ENCODE measurements around the gene HOXA10.

HOXA10 gene

DNA sequence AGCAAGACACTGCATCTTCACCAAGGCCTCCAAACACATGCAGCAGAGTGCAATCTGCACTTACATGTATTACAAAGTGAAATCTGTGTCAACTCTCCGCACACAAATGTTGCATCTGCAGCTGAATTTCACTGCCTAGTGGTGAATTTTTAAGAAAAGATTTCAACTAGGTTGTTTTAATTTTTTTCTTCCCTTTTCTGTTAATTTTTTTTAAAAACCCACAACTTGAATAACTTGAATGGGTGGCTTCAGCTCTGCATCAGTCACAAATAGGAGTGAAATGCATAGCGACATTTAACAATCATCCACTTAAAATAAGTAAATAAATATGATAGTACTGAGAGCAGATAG, 19.9 kb upstream of the HOXA10 start:
- Histone ChIP-seq H3K27ac (ENCODE audit: low read length) (no peak overlapping the region), H3K4me1 (ENCODE audit: control insufficient read depth, low read depth, low read length) (no peaks in the 10 kb centered on the region), H3K36me3 (ENCODE audit: control insufficient read depth, low read depth, low read length) (no peaks in the 10 kb centered on the region), H3K9me3 (ENCODE audit: control insufficient read depth, low read depth, low read length) (peaks cover 16% of the 10 kb centered on the region), H3K4me3 (ENCODE audit: low read length) (no peak overlapping the region), H3K9ac (ENCODE audit: low read length) (no peak overlapping the region), H3K27me3 (ENCODE audit: control insufficient read depth, insufficient read depth, low read length) (peaks cover 100% of the 10 kb centered on the region)

DNA sequence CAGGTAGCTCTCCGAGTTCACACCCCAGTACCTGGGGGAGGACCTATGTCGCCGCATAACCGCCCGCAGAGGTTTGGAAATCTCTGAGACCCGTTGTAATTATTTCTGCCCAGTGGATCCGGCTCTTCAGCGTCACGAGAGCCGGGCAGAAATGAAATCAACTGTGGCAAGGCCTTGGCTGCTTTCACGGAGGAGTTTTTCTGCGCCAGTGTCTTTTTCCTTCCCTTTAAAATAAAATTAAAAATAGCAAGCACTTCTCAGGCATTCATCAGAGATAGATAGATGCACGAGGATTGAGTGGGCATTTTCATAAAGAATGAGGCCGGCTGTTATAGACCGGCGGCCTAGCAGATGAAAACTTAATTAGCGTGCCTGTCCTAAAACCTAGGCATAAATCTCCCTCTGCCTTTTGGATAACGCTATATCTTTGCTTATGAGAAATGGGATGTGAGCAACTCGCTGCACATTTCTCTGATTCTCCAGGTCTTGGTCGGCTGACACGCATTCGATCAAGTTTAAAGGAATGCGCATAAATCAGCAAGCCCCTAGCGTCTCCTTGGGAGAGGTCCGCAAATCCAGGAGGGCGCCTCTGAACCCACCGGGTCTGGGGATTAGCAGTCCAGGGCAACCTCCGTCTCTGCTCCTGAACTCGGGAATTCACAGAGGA, 19.3 kb upstream of the HOXA10 start:
- peaks cover 2% of the 10 kb centered on the region for H3K4me1 ChIP-seq (ENCODE audit: control insufficient read depth, low read depth, low read length)
- peaks cover 100% of the 10 kb centered on the region for H3K27me3 ChIP-seq (ENCODE audit: control insufficient read depth, insufficient read depth, low read length)
- no peak overlapping the region for H3K4me3 ChIP-seq (ENCODE audit: low read length)
- no peak overlapping the region for H3K27ac ChIP-seq (ENCODE audit: low read length)
- no peak overlapping the region for H3K9ac ChIP-seq (ENCODE audit: low read length)
- H3K36me3 ChIP-seq (ENCODE audit: control insufficient read depth, low read depth, low read length) = no peaks in the 10 kb centered on the region
- H3K9me3 ChIP-seq (ENCODE audit: control insufficient read depth, low read depth, low read length) = peaks cover 16% of the 10 kb centered on the region

DNA sequence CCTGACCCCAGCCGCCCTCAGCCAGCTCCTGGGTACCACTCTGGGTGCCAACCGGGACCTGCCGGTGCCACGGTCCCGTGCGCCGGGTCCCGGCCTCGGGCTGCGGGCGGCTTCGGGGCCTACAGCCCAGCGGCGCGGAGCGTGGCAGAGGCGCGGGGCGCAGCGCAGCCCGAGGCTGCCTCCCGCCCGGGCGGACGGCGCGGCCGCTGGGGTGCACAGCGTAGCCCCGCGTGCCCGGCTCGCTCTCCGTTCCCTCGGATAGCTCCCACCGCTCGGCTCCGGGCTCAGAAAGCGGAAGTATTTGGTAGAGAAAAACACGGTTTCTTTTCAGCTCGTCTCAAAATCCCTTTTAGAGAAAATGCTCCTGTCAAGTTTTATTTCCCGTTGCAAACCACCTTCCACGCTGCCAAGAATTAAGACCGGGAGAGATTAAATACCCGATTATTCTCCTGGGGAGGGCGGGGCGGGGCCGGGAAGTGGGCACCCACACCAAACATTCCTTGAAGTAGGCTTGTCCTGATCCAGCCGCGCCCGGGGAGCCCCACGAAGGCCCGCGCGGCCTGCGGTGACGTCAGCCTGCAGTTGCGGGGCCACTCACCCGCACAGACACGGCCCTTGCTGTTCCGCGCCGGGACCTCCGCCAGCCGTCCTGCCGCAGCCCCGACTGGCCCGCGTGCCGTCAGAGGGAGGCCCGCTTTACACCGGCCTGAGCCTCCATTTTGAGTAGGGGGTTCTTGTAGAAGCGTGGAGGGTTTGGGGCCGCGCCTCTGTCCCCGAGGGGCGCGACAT, 18.6 kb upstream of the HOXA10 start:
- Histone ChIP-seq H3K27me3 (ENCODE audit: control insufficient read depth, insufficient read depth, low read length) (peaks cover 100% of the 10 kb centered on the region), H3K9me3 (ENCODE audit: control insufficient read depth, low read depth, low read length) (peaks cover 12% of the 10 kb centered on the region), H3K4me3 (ENCODE audit: low read length) (no peak overlapping the region), H3K9ac (ENCODE audit: low read length) (no peak overlapping the region), H3K36me3 (ENCODE audit: control insufficient read depth, low read depth, low read length) (no peaks in the 10 kb centered on the region), H3K27ac (ENCODE audit: low read length) (no peak overlapping the region), H3K4me1 (ENCODE audit: control insufficient read depth, low read depth, low read length) (peaks cover 9% of the 10 kb centered on the region)

DNA sequence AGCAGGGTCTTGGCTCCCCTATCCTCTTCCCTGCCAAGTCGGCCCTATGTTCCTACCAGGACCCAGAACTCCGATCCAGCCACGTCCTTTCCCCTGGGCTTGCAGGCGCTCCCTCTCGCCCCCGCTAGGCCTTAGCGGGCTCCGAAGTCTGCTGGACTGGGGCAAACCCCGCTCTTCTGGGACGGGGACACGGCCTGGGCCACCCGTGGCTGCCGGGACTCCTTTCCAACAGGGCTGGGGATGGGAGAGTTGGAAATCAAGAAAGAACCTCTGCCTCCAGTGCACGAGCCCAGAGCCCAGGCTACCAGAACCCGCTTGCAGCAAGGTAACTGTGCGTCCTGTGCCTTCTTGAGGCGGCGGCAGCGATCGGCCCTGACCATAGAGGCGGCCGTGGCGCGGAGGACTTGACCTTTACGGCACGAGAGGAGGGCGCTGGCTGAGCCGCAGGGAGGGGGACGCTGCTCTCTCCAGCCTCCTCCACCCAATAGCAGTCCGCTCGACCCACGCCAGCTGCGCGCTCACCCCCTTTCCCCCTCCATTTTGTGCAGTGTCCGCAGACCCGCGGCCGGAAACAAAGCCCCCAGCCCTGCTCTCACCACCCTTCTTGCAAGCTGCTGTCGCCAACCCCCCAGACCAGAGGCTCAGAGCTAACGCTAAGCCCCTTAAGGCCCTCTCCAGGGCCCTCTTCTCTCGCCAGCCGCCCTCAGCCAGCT, 17.9 kb upstream of the HOXA10 start:
- Histone ChIP-seq H3K9me3 (ENCODE audit: control insufficient read depth, low read depth, low read length) (peaks cover 11% of the 10 kb centered on the region), H3K4me1 (ENCODE audit: control insufficient read depth, low read depth, low read length) (peaks cover 9% of the 10 kb centered on the region), H3K36me3 (ENCODE audit: control insufficient read depth, low read depth, low read length) (no peaks in the 10 kb centered on the region), H3K27ac (ENCODE audit: low read length) (no peak overlapping the region), H3K27me3 (ENCODE audit: control insufficient read depth, insufficient read depth, low read length) (peaks cover 100% of the 10 kb centered on the region), H3K4me3 (ENCODE audit: low read length) (no peak overlapping the region), H3K9ac (ENCODE audit: low read length) (no peak overlapping the region)

DNA sequence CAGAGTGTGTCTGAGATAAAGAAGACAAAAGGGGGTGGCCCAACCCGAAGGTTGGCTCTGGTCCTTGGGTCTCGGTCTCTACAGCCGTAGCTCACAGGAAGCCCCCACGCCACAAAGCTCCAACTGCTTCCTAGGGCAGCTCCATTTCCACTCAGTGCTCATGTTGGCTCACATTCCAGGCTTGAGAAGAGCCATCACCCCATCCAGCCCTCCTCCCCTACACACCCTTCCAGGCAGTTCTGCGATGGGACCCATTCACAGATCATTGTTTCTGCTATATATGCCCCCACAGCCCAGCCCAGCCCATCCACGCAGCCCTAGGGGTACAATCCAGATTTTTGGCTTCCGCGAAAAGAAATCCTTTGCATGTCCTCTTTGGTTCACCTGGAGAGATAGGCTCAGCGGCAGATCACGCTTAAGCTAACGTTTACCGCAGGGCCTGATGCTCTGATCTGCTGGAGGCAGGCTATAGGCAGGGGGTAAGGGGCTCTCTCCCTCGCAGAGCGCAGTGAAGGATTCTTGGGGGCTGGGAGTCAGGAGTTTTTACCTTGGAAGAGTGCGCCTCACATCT, 17.1 kb upstream of the HOXA10 start:
- peaks cover 100% of the 10 kb centered on the region for H3K27me3 ChIP-seq (ENCODE audit: control insufficient read depth, insufficient read depth, low read length)
- no peak overlapping the region for H3K4me3 ChIP-seq (ENCODE audit: low read length)
- H3K36me3 ChIP-seq (ENCODE audit: control insufficient read depth, low read depth, low read length) = no peaks in the 10 kb centered on the region
- H3K9me3 ChIP-seq (ENCODE audit: control insufficient read depth, low read depth, low read length) = peaks cover 11% of the 10 kb centered on the region
- H3K27ac ChIP-seq (ENCODE audit: low read length) = no peak overlapping the region
- H3K9ac ChIP-seq (ENCODE audit: low read length) = no peak overlapping the region
- H3K4me1 ChIP-seq (ENCODE audit: control insufficient read depth, low read depth, low read length) = peaks cover 9% of the 10 kb centered on the region

DNA sequence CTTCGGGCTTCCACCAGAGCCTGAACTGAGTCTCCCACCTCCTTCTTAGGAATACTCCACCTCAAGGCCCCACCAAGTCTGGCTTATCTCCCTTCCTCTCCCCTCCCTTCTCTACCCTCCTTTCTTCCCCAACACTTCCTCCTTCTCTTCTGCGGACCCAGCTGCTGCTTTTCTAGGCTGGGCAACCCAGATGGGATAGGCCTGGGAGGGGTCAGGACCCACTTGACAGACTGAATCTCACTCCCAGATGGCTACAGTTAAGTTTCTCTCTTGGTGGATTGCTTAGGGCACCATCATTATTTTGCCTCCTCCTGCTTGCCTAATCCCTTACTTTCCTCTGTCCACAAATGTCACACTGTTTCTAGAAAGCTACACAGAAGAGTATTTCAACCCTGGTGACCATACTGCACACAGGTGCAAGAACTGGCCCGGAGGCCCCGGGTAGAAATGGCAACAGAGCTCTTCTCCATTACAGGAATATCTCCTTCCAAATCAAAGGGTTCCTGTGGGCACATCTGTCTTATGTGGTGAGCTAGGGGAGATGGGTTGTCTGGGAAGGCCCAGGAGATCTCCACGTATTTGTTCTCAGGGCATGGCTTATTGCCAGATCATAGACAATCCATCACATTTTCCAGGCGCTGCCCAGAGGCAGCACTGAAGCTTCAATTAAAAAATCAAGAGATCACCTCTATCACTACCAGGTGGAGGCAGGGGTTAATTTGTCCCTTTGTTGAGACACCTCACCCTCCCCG, 16.1 kb upstream of the HOXA10 start:
- H3K9ac ChIP-seq (ENCODE audit: low read length) = no peak overlapping the region

DNA sequence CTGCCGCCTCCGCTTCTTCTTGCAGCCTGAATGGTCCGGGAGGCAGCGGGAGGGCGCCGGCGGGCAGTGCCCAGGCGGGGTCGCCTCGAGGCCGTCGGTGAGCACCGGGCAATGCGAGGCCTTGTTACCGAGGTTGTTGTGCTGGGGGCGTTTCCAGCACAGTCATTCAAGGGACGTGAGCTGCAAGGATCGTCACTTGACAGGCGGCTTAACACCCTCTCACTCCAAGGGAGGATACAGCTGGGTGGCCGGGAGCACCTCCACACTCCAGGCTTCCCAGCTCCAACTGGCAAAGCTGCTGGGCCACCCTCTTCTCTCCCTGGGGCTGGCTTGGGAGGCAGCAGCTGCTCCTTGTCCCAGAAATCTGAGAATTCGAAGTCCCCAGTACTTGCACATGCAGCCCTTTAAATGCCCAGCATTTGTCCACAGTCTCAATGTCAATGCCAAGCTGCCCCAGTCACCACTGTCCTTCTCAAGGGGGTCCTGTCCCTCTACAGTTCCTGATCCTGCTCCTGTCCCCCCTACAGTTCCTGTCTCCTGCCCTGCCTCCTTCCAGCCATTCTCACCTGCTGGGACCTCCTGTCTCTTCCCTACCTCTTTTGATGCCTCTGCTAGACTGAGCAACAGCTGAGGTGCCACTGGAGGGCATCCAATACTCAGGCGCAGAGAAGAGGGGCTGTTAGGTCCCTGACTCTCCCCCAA, 15.3 kb upstream of the HOXA10 start:
- peaks cover 9% of the 10 kb centered on the region for H3K4me1 ChIP-seq (ENCODE audit: control insufficient read depth, low read depth, low read length)
- H3K27me3 ChIP-seq (ENCODE audit: control insufficient read depth, insufficient read depth, low read length) = peaks cover 100% of the 10 kb centered on the region

More for the DNA sequence above, 16.1 kb upstream of the HOXA10 start:
- peaks cover 9% of the 10 kb centered on the region for H3K4me1 ChIP-seq (ENCODE audit: control insufficient read depth, low read depth, low read length)
- peaks cover 100% of the 10 kb centered on the region for H3K27me3 ChIP-seq (ENCODE audit: control insufficient read depth, insufficient read depth, low read length)
- H3K4me3 ChIP-seq (ENCODE audit: low read length) = no peak overlapping the region
- H3K9me3 ChIP-seq (ENCODE audit: control insufficient read depth, low read depth, low read length) = peaks cover 11% of the 10 kb centered on the region
- H3K36me3 ChIP-seq (ENCODE audit: control insufficient read depth, low read depth, low read length) = no peaks in the 10 kb centered on the region
- no peak overlapping the region for H3K27ac ChIP-seq (ENCODE audit: low read length)

DNA sequence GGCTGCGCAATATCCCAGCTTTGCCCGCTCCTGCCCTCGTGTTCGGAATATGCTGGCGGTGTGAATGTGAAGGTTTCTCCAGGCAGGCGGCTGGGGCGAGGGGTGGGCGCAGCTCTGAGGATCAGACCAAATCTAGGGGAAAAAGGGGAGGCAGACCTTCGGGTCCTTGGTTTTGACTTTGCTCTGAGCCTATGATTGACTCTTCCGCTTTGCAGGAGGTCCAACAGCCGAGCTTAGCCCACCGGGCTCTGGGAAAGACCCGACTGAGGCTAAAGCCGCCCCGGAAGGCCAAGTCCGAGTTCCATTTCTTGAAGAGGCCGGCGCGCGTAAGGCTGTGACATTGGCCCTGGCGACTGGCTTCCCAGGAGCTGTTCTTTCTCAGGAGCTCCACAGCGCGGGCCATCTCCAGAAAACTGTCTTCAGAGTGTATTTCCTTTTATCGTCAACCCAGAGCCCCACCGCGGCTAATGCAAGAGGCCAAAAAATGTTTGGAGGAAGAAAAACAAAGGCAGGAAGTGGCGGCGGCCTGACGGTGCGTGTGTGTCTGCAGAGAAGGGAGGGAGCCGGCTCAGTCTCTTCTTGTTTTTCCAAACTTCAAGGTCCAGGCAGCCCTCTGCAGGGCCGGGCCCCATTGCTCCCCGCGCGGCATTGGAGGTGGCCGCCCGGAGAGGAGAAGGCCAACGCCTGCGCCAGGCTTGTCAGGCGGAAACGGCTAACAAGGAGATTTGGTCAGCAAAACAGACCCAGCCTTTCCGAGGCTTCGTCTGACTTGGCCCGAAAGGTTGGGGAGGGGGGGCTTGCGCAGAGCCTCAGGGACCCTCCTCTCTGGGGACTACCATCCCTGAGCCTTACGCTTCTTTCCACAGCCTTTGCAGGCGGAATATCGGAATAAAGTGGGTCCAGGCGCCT, 14.5 kb upstream of the HOXA10 start:
- H3K4me1 ChIP-seq (ENCODE audit: control insufficient read depth, low read depth, low read length) = peaks cover 9% of the 10 kb centered on the region
- no peak overlapping the region for H3K27ac ChIP-seq (ENCODE audit: low read length)
- no peak overlapping the region for H3K9ac ChIP-seq (ENCODE audit: low read length)
- peaks cover 11% of the 10 kb centered on the region for H3K9me3 ChIP-seq (ENCODE audit: control insufficient read depth, low read depth, low read length)
- H3K4me3 ChIP-seq (ENCODE audit: low read length) = peak overlapping the region; percentile 30
- H3K27me3 ChIP-seq (ENCODE audit: control insufficient read depth, insufficient read depth, low read length) = peaks cover 100% of the 10 kb centered on the region
- no peaks in the 10 kb centered on the region for H3K36me3 ChIP-seq (ENCODE audit: control insufficient read depth, low read depth, low read length)

More for the DNA sequence above, 15.3 kb upstream of the HOXA10 start:
- Histone ChIP-seq H3K36me3 (ENCODE audit: control insufficient read depth, low read depth, low read length) (no peaks in the 10 kb centered on the region), H3K4me3 (ENCODE audit: low read length) (no peak overlapping the region), H3K27ac (ENCODE audit: low read length) (no peak overlapping the region), H3K9me3 (ENCODE audit: control insufficient read depth, low read depth, low read length) (peaks cover 11% of the 10 kb centered on the region), H3K9ac (ENCODE audit: low read length) (no peak overlapping the region)

DNA sequence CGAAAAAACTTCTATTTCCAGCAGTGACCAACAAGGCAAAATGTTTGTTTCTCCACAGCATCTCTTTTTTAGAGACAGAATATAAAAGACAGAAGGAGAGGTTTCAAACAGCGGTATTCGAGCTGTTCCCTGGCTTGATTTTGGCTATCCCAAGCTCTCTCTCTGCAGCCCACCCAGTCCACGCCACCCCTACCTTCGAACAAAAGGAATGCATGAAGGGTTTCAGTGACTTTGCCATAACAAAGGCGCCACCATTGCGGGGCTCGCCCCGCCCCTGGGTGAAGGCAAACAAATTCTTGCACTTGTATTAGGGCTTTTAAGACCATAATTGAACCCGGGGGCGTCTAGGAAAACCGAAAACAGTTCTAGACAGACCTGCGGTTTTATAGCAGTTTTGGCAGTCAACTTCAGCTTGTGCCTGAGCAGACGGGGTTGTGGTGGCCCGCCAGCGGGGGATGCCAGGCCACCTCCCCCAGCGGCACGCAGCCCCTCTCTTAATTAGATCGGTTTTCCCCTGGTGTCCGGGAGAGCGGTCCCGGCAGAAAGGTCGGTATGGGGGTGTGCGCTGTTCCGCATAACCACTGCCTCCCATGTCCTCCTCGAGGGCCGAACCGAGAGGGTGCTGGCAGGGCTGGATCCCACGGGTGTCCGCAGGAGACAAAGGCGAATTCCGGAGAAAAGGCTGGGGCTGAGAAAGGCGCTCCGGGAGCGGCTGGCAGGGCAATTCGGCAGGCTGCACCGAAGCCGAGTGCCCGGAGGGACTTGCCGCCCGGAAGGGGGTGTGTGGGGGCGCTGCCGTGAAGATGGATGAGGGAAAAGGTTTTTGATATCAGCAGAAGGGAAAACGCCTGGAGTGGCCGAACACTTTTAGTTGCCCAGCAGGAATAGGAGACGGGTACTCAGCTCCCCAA, 13.6 kb upstream of the HOXA10 start:
- no peak overlapping the region for H3K9ac ChIP-seq (ENCODE audit: low read length)
- H3K27me3 ChIP-seq (ENCODE audit: control insufficient read depth, insufficient read depth, low read length) = peaks cover 100% of the 10 kb centered on the region
- H3K27ac ChIP-seq (ENCODE audit: low read length) = no peak overlapping the region

More for the DNA sequence above, 13.6 kb upstream of the HOXA10 start:
- Histone ChIP-seq H3K36me3 (ENCODE audit: control insufficient read depth, low read depth, low read length) (no peaks in the 10 kb centered on the region), H3K4me3 (ENCODE audit: low read length) (peak overlapping the region; percentile 30), H3K4me1 (ENCODE audit: control insufficient read depth, low read depth, low read length) (peaks cover 9% of the 10 kb centered on the region), H3K9me3 (ENCODE audit: control insufficient read depth, low read depth, low read length) (peaks cover 9% of the 10 kb centered on the region)

Data from iPS-18a (cell line).